ENCODE data around the gene SLC38A1.

Gene SLC38A1

DNA sequence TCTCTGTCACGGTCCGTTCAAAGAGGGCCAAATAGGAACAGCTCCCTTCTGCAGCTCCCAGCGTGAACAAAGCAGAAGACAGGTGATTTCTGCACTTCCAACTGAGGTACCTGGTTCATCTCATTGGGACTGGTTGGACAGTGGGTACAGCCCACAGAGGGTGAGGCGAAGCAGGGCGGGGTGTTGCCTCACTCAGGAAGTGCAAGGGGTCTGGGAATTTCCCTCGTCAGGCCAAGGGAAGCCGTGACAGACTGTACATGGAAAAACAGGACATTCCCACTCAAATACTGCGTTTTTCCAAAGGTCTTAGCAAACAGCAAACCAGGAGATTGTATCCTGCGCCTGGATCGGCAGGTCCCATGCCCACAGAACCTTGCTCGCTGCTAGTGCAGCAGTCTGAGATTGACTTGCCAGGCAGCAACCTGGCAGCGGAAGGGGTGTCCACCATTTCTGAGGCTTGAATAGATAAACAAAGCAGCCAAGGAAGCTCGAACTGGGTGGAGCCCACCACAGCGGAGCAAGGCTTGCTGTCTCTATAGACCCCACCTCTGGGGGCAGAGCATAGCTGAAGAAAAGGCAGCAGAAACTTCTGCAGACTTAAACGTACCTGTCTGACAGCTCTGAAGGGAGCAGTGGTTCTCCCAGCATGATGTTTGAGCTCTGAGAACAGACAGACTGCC, 22.7 kb downstream of the SLC38A1 start:
- no peak overlapping the region for H3K4me2 ChIP-seq (ENCODE audit: low read length)
- no peaks in the 10 kb centered on the region for H3K27me3 ChIP-seq (ENCODE audit: control insufficient read depth, insufficient read depth, low read length)
- no peak overlapping the region for H3K4me3 ChIP-seq (ENCODE audit: low read length)
- H3K9me3 ChIP-seq (replicated peaks; ENCODE audit: low read length), result no peaks in the 10 kb centered on the region
- no peaks in the 10 kb centered on the region for H3K4me1 ChIP-seq (ENCODE audit: control insufficient read depth, insufficient read depth, low read length)
- peaks cover 14% of the 10 kb centered on the region for H3K36me3 ChIP-seq (ENCODE audit: insufficient read depth, low read length)
- no peak overlapping the region for H3K9ac ChIP-seq (ENCODE audit: low read depth, low read length)

DNA sequence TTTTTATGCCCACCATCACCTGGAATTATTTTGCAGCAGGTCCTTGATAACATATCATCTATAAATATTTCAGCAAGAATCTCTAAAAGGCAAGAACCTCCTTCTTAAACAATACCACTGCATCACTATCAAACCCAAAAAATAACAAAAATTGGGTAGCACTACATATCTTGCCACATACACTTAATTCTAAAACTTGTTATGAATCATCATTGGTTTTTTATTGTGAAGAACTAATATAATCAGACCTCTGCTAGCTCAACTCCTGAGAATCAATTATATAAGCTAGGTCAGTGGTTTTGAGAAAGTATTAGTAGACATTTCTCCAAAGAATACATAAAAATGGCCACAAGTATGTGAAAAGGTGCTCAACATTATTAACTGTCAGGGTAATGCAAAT, 23.8 kb downstream of the SLC38A1 start:
- Histone ChIP-seq H3K27me3 (ENCODE audit: control insufficient read depth, insufficient read depth, low read length) (no peaks in the 10 kb centered on the region), H3K9me3 (replicated peaks; ENCODE audit: low read length) (no peaks in the 10 kb centered on the region), H3K4me2 (ENCODE audit: low read length) (no peak overlapping the region), H3K9ac (ENCODE audit: low read depth, low read length) (no peak overlapping the region), H3K36me3 (ENCODE audit: insufficient read depth, low read length) (peaks cover 23% of the 10 kb centered on the region), H3K4me1 (ENCODE audit: control insufficient read depth, insufficient read depth, low read length) (no peaks in the 10 kb centered on the region), H3K4me3 (ENCODE audit: low read length) (no peak overlapping the region)

DNA sequence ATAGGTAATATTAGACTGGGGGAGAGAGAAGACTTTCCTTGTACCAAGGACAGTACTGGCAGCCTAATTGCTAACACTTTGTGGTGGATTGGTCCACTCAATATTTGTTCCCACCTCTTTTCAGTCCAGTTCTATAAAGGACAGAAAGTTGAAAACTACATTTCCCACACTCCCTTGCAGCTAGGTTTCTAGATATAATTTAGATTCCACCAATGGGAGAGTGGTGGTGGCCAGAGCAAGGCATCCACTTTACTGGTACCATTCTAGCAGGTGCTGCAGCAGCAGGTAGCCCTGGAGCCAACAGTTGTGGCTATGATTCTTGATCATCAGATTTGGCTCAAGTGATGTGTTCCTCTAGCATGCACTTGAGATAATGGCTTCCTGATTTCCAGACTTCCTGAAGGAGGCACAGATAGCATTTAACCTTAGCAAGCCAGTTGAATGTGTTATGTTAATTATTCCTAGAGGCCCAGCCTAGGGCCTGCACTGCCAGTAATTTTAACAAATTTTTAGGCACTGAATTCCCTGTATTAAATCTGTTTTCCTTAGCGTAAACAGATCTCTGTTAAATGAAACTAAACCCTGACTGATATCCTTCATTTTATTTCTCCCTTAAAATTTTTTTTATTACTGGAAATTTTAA, 24.4 kb downstream of the SLC38A1 start:
- Histone ChIP-seq H3K4me3 (ENCODE audit: low read length) (no peak overlapping the region), H3K36me3 (ENCODE audit: insufficient read depth, low read length) (peaks cover 23% of the 10 kb centered on the region), H3K9ac (ENCODE audit: low read depth, low read length) (no peak overlapping the region), H3K27me3 (ENCODE audit: control insufficient read depth, insufficient read depth, low read length) (no peaks in the 10 kb centered on the region), H3K9me3 (replicated peaks; ENCODE audit: low read length) (no peaks in the 10 kb centered on the region), H3K4me1 (ENCODE audit: control insufficient read depth, insufficient read depth, low read length) (no peaks in the 10 kb centered on the region), H3K4me2 (ENCODE audit: low read length) (no peak overlapping the region)

DNA sequence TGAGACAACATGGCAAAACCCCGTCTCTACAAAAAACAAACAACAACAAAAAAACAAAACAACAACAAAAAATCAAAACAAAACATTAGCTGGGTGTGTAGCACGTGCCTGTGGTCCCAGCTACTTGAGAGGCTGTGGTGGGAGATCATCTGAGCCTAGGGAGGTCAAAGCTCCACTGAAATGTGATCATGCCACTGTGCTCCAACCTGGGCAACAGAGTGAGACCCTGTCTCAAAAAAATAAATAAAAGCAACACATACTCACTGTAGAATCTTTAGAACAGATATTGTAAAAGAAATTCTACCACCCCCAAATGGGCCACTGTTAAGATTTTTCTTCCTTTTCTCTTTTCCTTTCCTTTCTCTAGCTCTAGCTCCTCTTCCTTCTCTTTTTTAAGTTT, 26.3 kb downstream of the SLC38A1 start:
- H3K4me3 ChIP-seq (ENCODE audit: low read length), result no peak overlapping the region
- no peak overlapping the region for H3K4me2 ChIP-seq (ENCODE audit: low read length)
- no peaks in the 10 kb centered on the region for H3K27me3 ChIP-seq (ENCODE audit: control insufficient read depth, insufficient read depth, low read length)
- no peaks in the 10 kb centered on the region for H3K4me1 ChIP-seq (ENCODE audit: control insufficient read depth, insufficient read depth, low read length)
- no peaks in the 10 kb centered on the region for H3K9me3 ChIP-seq (replicated peaks; ENCODE audit: low read length)
- peaks cover 31% of the 10 kb centered on the region for H3K36me3 ChIP-seq (ENCODE audit: insufficient read depth, low read length)
- H3K9ac ChIP-seq (ENCODE audit: low read depth, low read length), result no peak overlapping the region

DNA sequence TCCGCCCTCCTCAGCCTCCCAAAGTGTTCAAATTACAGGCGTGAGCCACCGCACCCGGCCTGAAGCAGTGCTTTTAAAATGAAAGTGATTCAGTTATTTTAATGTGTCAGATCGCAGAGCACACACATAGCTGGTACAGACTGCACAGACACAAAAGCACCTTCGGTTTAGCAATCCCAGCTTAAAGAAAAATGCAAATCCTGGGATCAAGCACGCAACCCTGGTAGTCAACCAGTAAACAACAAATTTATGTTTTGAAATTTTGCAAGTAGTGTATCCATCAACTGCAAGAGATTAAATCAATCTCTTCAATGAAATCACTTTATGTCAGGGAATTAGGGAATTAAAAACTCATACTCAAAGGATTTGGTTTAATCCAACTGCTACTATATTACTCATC, 28.4 kb downstream of the SLC38A1 start:
- Histone ChIP-seq H3K27me3 (ENCODE audit: control insufficient read depth, insufficient read depth, low read length) (no peaks in the 10 kb centered on the region), H3K4me1 (ENCODE audit: control insufficient read depth, insufficient read depth, low read length) (no peaks in the 10 kb centered on the region), H3K9ac (ENCODE audit: low read depth, low read length) (no peak overlapping the region), H3K4me3 (ENCODE audit: low read length) (no peak overlapping the region), H3K9me3 (replicated peaks; ENCODE audit: low read length) (no peaks in the 10 kb centered on the region), H3K36me3 (ENCODE audit: insufficient read depth, low read length) (peaks cover 27% of the 10 kb centered on the region), H3K4me2 (ENCODE audit: low read length) (no peak overlapping the region)

DNA sequence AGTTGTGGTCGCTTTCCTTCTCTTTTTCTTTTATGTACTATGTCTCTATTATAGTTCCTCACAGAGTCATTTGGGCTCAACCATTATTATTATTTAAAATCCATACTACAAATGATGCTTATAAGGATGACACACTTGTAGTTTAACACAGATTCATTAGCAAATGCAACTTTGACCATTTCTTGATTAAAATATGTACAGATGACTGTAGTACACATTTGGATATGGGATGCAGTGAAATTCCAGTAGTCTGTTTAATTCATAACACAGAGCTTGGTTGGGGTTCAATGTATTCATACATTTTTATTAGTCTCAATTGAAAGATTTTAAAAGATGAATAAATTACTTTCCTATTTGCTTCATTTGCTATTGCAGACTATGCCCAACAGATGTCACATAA, 30.0 kb downstream of the SLC38A1 start:
- no peaks in the 10 kb centered on the region for H3K4me1 ChIP-seq (ENCODE audit: control insufficient read depth, insufficient read depth, low read length)
- H3K36me3 ChIP-seq (ENCODE audit: insufficient read depth, low read length), result peaks cover 23% of the 10 kb centered on the region
- H3K4me2 ChIP-seq (ENCODE audit: low read length), result no peak overlapping the region
- H3K9me3 ChIP-seq (replicated peaks; ENCODE audit: low read length), result no peaks in the 10 kb centered on the region
- no peak overlapping the region for H3K4me3 ChIP-seq (ENCODE audit: low read length)
- H3K27me3 ChIP-seq (ENCODE audit: control insufficient read depth, insufficient read depth, low read length), result no peaks in the 10 kb centered on the region
- H3K9ac ChIP-seq (ENCODE audit: low read depth, low read length), result no peak overlapping the region

DNA sequence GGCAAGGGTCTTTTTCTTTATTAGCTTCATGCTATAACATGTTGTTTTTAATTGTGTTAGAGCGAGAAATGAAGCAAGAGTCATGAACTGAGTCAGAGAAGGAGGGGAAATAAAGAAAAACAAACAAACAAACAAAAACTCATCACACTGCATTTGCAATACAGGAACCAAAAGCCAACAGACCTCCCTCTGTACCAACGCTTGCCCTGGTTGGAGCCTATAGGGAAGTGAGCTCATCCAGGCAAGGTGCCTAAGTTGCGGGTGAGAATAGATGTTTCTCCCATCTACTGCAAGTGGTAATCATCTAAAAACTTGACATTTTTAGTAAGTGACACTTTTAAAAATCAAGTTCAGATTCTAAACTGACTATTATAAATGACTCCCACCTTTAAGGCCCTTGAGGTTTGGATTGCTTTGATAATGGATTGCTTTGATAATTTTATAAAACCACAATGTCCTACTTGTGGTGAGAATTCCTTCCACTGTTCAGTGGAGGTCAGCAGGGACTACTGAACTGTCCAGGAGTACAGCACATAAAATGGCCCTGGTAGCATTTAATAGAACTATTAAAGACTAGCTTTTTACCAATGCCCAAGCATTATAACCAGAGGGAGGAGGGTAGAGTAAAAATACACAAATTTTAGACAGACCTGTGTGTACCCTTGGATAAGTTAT, 31.3 kb downstream of the SLC38A1 start:
- Histone ChIP-seq H3K4me1 (ENCODE audit: control insufficient read depth, insufficient read depth, low read length) (no peaks in the 10 kb centered on the region), H3K4me2 (ENCODE audit: low read length) (no peak overlapping the region), H3K36me3 (ENCODE audit: insufficient read depth, low read length) (peaks cover 23% of the 10 kb centered on the region), H3K9me3 (replicated peaks; ENCODE audit: low read length) (no peaks in the 10 kb centered on the region), H3K27me3 (ENCODE audit: control insufficient read depth, insufficient read depth, low read length) (no peaks in the 10 kb centered on the region), H3K4me3 (ENCODE audit: low read length) (no peak overlapping the region), H3K9ac (ENCODE audit: low read depth, low read length) (no peak overlapping the region)

DNA sequence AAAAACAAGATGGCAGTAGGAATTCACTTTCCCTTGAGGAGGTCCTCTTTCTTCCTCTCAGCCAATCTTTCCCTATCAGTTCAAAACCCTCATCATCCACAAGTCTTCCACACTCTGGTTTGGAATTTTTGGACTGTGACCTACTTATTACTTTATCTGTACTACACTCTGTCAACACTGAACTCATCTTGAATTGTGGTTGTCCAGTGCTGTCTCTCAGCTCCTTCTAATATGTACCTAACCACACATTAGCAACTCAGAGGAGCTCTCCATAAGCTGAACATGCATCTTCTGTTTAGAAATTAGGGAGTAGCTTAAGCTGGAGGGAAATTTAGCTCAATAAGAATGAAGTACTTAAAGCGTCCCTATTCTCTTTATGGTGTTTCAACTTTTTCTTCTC, 34.8 kb downstream of the SLC38A1 start:
- H3K27me3 ChIP-seq (ENCODE audit: control insufficient read depth, insufficient read depth, low read length), result no peaks in the 10 kb centered on the region
- H3K9me3 ChIP-seq (replicated peaks; ENCODE audit: low read length), result no peaks in the 10 kb centered on the region
- H3K9ac ChIP-seq (ENCODE audit: low read depth, low read length), result no peak overlapping the region
- no peak overlapping the region for H3K4me2 ChIP-seq (ENCODE audit: low read length)
- no peaks in the 10 kb centered on the region for H3K4me1 ChIP-seq (ENCODE audit: control insufficient read depth, insufficient read depth, low read length)
- no peak overlapping the region for H3K4me3 ChIP-seq (ENCODE audit: low read length)
- peaks cover 8% of the 10 kb centered on the region for H3K36me3 ChIP-seq (ENCODE audit: insufficient read depth, low read length)

DNA sequence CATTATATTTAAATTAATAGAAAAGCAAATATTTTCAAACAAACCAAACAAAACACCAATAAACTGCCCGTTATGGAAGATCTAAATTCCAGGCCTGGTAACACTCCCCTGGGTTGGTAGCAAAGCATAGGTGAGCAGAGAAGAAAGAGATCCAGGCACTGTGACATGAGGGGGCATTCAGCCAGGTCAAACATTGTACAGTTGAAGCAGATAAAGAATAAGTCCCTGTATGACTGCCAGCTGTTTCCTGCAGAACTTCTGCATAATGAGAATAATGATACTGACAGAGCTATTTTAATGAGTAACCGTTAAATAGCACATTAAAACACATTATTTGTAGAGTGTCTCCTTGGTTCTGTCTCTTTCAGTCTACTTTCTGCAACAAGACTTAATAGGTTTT, 35.4 kb downstream of the SLC38A1 start:
- Histone ChIP-seq H3K36me3 (ENCODE audit: insufficient read depth, low read length) (peaks cover 4% of the 10 kb centered on the region), H3K9me3 (replicated peaks; ENCODE audit: low read length) (no peaks in the 10 kb centered on the region), H3K4me2 (ENCODE audit: low read length) (no peak overlapping the region), H3K4me3 (ENCODE audit: low read length) (no peak overlapping the region), H3K4me1 (ENCODE audit: control insufficient read depth, insufficient read depth, low read length) (no peaks in the 10 kb centered on the region), H3K27me3 (ENCODE audit: control insufficient read depth, insufficient read depth, low read length) (no peaks in the 10 kb centered on the region), H3K9ac (ENCODE audit: low read depth, low read length) (no peak overlapping the region)

DNA sequence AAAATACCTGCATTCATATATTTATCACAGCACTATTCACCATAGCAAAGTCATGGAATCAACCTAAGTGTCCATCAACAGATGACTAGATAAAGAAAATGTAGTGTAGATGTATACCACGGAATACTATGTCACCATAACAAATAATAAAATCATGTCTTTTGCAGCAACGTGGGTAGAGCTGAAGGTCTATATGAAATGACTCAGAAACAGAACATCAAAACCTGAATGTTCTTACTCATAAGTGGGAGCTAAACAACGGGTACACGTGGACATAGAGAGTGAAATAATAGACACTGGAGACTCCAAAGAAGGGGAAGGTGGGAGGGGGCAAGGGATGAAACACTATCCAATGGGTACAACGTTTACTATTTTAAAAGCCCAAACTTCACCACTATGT, 37.9 kb downstream of the SLC38A1 start:
- no peaks in the 10 kb centered on the region for H3K27me3 ChIP-seq (ENCODE audit: control insufficient read depth, insufficient read depth, low read length)
- no peaks in the 10 kb centered on the region for H3K4me1 ChIP-seq (ENCODE audit: control insufficient read depth, insufficient read depth, low read length)
- no peak overlapping the region for H3K9ac ChIP-seq (ENCODE audit: low read depth, low read length)
- H3K36me3 ChIP-seq (ENCODE audit: insufficient read depth, low read length), result peaks cover 7% of the 10 kb centered on the region
- no peak overlapping the region for H3K4me2 ChIP-seq (ENCODE audit: low read length)
- H3K4me3 ChIP-seq (ENCODE audit: low read length), result no peak overlapping the region
- H3K9me3 ChIP-seq (replicated peaks; ENCODE audit: low read length), result no peaks in the 10 kb centered on the region

DNA sequence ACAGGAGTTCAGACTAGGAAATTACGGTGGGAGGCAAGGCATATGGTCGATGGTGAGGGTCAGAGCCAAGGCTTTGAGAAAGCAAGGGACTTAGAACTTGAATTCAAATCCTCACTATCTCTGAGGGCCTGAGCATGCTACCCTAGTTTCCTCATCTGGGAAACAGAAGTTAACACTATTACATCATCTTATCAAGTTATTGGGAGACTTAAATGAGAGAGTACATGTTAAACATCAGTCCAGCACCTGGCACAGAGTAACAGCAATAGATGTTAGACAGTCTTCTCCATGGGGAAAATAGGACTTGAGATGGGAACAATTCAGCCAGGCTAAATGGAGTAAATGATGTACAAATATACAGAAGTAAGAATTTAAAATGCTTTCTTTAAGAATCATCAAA, 38.5 kb downstream of the SLC38A1 start:
- Histone ChIP-seq H3K27me3 (ENCODE audit: control insufficient read depth, insufficient read depth, low read length) (no peaks in the 10 kb centered on the region), H3K36me3 (ENCODE audit: insufficient read depth, low read length) (peaks cover 7% of the 10 kb centered on the region), H3K4me1 (ENCODE audit: control insufficient read depth, insufficient read depth, low read length) (no peaks in the 10 kb centered on the region), H3K9me3 (replicated peaks; ENCODE audit: low read length) (no peaks in the 10 kb centered on the region), H3K4me2 (ENCODE audit: low read length) (no peak overlapping the region), H3K9ac (ENCODE audit: low read depth, low read length) (no peak overlapping the region), H3K4me3 (ENCODE audit: low read length) (no peak overlapping the region)

DNA sequence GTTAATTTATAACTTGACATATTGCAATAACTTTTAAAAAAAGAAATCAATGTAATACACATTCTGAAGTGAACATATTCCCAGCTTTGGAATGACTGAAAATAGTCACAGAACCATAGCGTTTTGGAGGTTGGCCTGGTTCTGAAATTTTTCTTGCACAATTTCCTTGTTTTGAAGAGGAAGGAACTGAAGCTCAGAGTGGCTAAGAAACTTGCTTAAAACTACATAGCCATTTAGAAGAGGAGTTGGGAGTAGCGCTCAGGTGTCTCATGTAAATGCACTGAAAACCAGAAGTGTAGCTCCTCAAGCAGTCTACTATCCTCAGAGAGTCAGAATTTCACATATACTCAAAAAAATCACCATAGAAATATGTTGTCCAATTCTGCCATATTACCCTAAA, 41.2 kb downstream of the SLC38A1 start:
- H3K4me2 ChIP-seq (ENCODE audit: low read length), result no peak overlapping the region
- no peaks in the 10 kb centered on the region for H3K9me3 ChIP-seq (replicated peaks; ENCODE audit: low read length)
- H3K27me3 ChIP-seq (ENCODE audit: control insufficient read depth, insufficient read depth, low read length), result no peaks in the 10 kb centered on the region
- peaks cover 4% of the 10 kb centered on the region for H3K4me1 ChIP-seq (ENCODE audit: control insufficient read depth, insufficient read depth, low read length)
- H3K4me3 ChIP-seq (ENCODE audit: low read length), result no peak overlapping the region
- no peak overlapping the region for H3K9ac ChIP-seq (ENCODE audit: low read depth, low read length)
- peaks cover 17% of the 10 kb centered on the region for H3K36me3 ChIP-seq (ENCODE audit: insufficient read depth, low read length)
